ENCODE results near the gene RASGEF1B. TPM values are rescaled to one million over a fixed set of nuclear protein-coding genes. Genes with fewer than 3 reads are reported as not detected.

The RASGEF1B gene
- total and polyA plus RNA-seq, 2 experiments from 2014 or later: 2.8 to 5.2 TPM

- TF ChIP-seq CTCF (conservative IDR thresholded peaks at IDR 0.05; ENCODE audit: low read depth in 2 of 2): no peak
These were observed 32.7 kb upstream of the RASGEF1B start (continued) for GRCh38 chr4:81504112-81505003.

GRCh38 chr4:81503586-81503985 lies 31.9 kb upstream of the RASGEF1B start:
- H3K27ac Mint-ChIP-seq: no peak overlapping the region
- H3K27me3 ChIP-seq (ENCODE audit: insufficient read depth): no peaks in the 10 kb centered on the region
- no peaks in the 10 kb centered on the region for H3F3A ChIP-seq (replicated peaks; ENCODE audit: low read depth)
- no peak for DNase-seq (ENCODE audit: low spot score)
- H3K9me2 ChIP-seq (ENCODE audit: insufficient read depth): no peaks in the 10 kb centered on the region
- H3K27me3 Mint-ChIP-seq (ENCODE audit: insufficient read depth, low read depth, poor library complexity): no peaks in the 10 kb centered on the region
- H3K36me3 Mint-ChIP-seq (ENCODE audit: low read depth): no peaks in the 10 kb centered on the region
- no peak for ATAC-seq
- H3K36me3 ChIP-seq (ENCODE audit: insufficient read depth): no peaks in the 10 kb centered on the region
- H3K4me1 ChIP-seq (ENCODE audit: insufficient read depth): no peaks in the 10 kb centered on the region; the same call in 1 of the 2 replicates
- H3K4me2 ChIP-seq: no peak overlapping the region
- peaks cover 12% of the 10 kb centered on the region for H3K4me1 Mint-ChIP-seq
- no peaks in the 10 kb centered on the region for H3K9me3 Mint-ChIP-seq
- H2AFZ ChIP-seq: no peak overlapping the region
- TF ChIP-seq ETS1 (IDR thresholded peaks at IDR 0.05): no peak
- no peak for TF ChIP-seq EZH2 (IDR thresholded peaks at IDR 0.05; ENCODE audit: low read depth, unreplicated experiment)
- no peak for TF ChIP-seq ZNF462 (CRISPR knock-in tag; IDR thresholded peaks at IDR 0.05)
- no peak for TF ChIP-seq NANOG (IDR thresholded peaks at IDR 0.05; ENCODE audit: borderline replicate concordance)
- no peaks in the 10 kb centered on the region for H3K79me2 ChIP-seq (replicated peaks; ENCODE audit: insufficient read depth)
- no peak overlapping the region for H3K4me3 ChIP-seq
- H4K20me1 ChIP-seq (replicated peaks; ENCODE audit: insufficient read depth): no peaks in the 10 kb centered on the region
- no peak overlapping the region for H3K27ac ChIP-seq (ENCODE audit: low read depth)
- H3K4me3 Mint-ChIP-seq: no peak overlapping the region

All from GM23338 (cell line).